IMR-90 (cell line): ENCODE measurements around the gene POLR1A. TPM values are rescaled to one million over a fixed set of nuclear protein-coding genes. Genes with fewer than 3 reads are reported as not detected.
A peak's percentile ranks its signal among the peaks of the same experiment; 100 is the strongest.

Experiments used
- ATAC-seq: fragments of 200-7000 bp; cut with Tn5 transposase; 2 replicates; pipeline ENCODE4 v1.9.1; 2020; ENCODE audit warnings: low read depth, mild to moderate bottlenecking, moderate library complexity
- BruUV-seq: library from RNA; stranded (reverse); fragments of 400-500 nt; replicated peaks from 2 replicates; lab custom pipeline; 2021; lab: Mats Ljungman, UMichigan
- CTCF ChIA-PET: fragments of 300-600 bp; formaldehyde crosslinking; extraction: SDS; loops from one replicate; lab custom pipeline; 2021; ENCODE audit warnings: antibody characterized with exemption; lab: Yijun Ruan, JAX
- POLR2A ChIA-PET: fragments of 300-600 bp; sonication (Branson Sonifier 250); formaldehyde crosslinking; loops from one replicate; lab custom pipeline; 2022; ENCODE audit warnings: antibody characterized with exemption; ENCODE audit not compliant: unreplicated experiment; lab: Charles Lee
- DNase-seq: peaks from one replicate; pipeline ENCODE4 v3.0.0; 2013
- H2AFZ ChIP-seq: replicated peaks from 2 replicates; pipeline ENCODE3; 2013; ENCODE audit warnings: low read length, mild to moderate bottlenecking; ENCODE audit not compliant: poor library complexity
- H2AK5ac ChIP-seq: 2 replicates; pipeline ENCODE4 v1.6.1; 2013; ENCODE audit warnings: low read depth, low read length, inconsistent platforms
- H2AK9ac ChIP-seq: replicated peaks from 2 replicates; pipeline ENCODE3; 2013; ENCODE audit warnings: mild to moderate bottlenecking, low read depth, low read length, moderate library complexity; ENCODE audit not compliant: poor library complexity
- H2BK120ac ChIP-seq: 2 replicates; pipeline ENCODE4 v1.6.1; 2013; ENCODE audit warnings: low read depth, low read length, inconsistent platforms
- H2BK15ac ChIP-seq: 3 replicates; pipeline ENCODE4 v1.6.1; 2013; ENCODE audit warnings: low read depth, low read length, inconsistent platforms
- H2BK20ac ChIP-seq: 2 replicates; pipeline ENCODE4 v1.6.1; 2013; ENCODE audit warnings: low read depth, mild to moderate bottlenecking, inconsistent platforms, low read length, moderate library complexity
- H2BK5ac ChIP-seq: 2 replicates; pipeline ENCODE4 v1.6.1; 2013; ENCODE audit warnings: mild to moderate bottlenecking, low read depth, low read length, inconsistent platforms; ENCODE audit not compliant: poor library complexity, severe bottlenecking
- H3K14ac ChIP-seq: replicated peaks from 2 replicates; pipeline ENCODE4 v1.6.1; 2013; ENCODE audit warnings: low read depth, low read length, inconsistent platforms
- H3K18ac ChIP-seq: 2 replicates; pipeline ENCODE4 v1.6.1; 2013; ENCODE audit warnings: low read depth, low read length, control low read depth
- H3K23ac ChIP-seq: 2 replicates; pipeline ENCODE4 v1.6.1; 2013; ENCODE audit warnings: low read depth, low read length, inconsistent platforms
- H3K27ac ChIP-seq: 2 replicates; pipeline ENCODE4 v1.5.1; 2013; ENCODE audit warnings: mild to moderate bottlenecking, control low read depth, low read length; ENCODE audit not compliant: insufficient read depth
- H3K27me3 ChIP-seq: 2 replicates; pipeline ENCODE4 v1.6.1; 2013; ENCODE audit warnings: low read length; ENCODE audit not compliant: control insufficient read depth, insufficient read depth
- H3K36me3 ChIP-seq: 2 replicates; pipeline ENCODE4 v1.6.1; 2013; ENCODE audit warnings: low read length, mixed read lengths; ENCODE audit not compliant: control insufficient read depth, insufficient read depth
- H3K4ac ChIP-seq: 2 replicates; pipeline ENCODE4 v1.6.1; 2013; ENCODE audit warnings: low read depth, low read length, inconsistent platforms
- H3K4me1 ChIP-seq: 2 replicates; pipeline ENCODE4 v1.6.1; 2013; ENCODE audit warnings: low read length, mixed read lengths; ENCODE audit not compliant: control insufficient read depth, insufficient read depth
- H3K4me2 ChIP-seq: 2 replicates; pipeline ENCODE4 v1.6.1; 2013; ENCODE audit warnings: low read depth, mild to moderate bottlenecking, control low read depth, low read length, moderate library complexity
- H3K4me3 ChIP-seq: 2 replicates; pipeline ENCODE4 v1.5.1; 2013; ENCODE audit warnings: low read depth, mild to moderate bottlenecking, control low read depth, low read length, moderate library complexity; ENCODE audit not compliant: insufficient read depth
- H3K56ac ChIP-seq: 2 replicates; pipeline ENCODE4 v1.6.1; 2013; ENCODE audit warnings: low read length, inconsistent platforms; ENCODE audit not compliant: insufficient read depth; ENCODE audit errors: extremely low read depth
- H3K79me1 ChIP-seq, 2 experiments: 2 replicates each; pipeline ENCODE4 v1.6.1; 2013; ENCODE audit warnings: low read length in 2 of 2, inconsistent platforms in 1 of 2, low read depth in 1 of 2
- H3K9ac ChIP-seq: 2 replicates; pipeline ENCODE4 v1.6.1; 2013; ENCODE audit warnings: low read depth, low read length, control low read depth
- H3K9me1 ChIP-seq: 2 replicates; pipeline ENCODE4 v1.6.1; 2013; ENCODE audit warnings: low read length, inconsistent platforms; ENCODE audit not compliant: insufficient read depth
- H3K9me3 ChIP-seq: 2 replicates; pipeline ENCODE4 v1.6.1; 2013; ENCODE audit warnings: low read length; ENCODE audit not compliant: control insufficient read depth, insufficient read depth
- H4K20me1 ChIP-seq: 2 replicates; pipeline ENCODE4 v1.6.1; 2013; ENCODE audit warnings: low read length, inconsistent platforms; ENCODE audit not compliant: insufficient read depth
- H4K5ac ChIP-seq: 2 replicates; pipeline ENCODE4 v1.6.1; 2013; ENCODE audit warnings: mild to moderate bottlenecking, low read depth, low read length, control low read depth
- H4K8ac ChIP-seq, 2 experiments: 2 replicates each; pipeline ENCODE4 v1.6.1; 2013; ENCODE audit warnings: low read depth in 2 of 2, low read length in 2 of 2, control low read depth in 1 of 2, inconsistent platforms in 1 of 2
- H4K91ac ChIP-seq: 2 replicates; pipeline ENCODE4 v1.6.1; 2013; ENCODE audit warnings: low read depth, low read length, inconsistent platforms; ENCODE audit not compliant: insufficient read depth
- BHLHE40 ChIP-seq: fragments of 150-350 bp; IDR thresholded peaks from 2 replicates; pipeline ENCODE4 v1.6.1; 2016; ENCODE audit warnings: mild to moderate bottlenecking, low read depth, low read length
- MAFK ChIP-seq: IDR thresholded peaks from 2 replicates; pipeline ENCODE4 v1.6.1; 2012; ENCODE audit warnings: low read depth, low read length, improper control_type of control experiment
- MAZ ChIP-seq: IDR thresholded peaks from 2 replicates; pipeline ENCODE4 v1.6.1; 2012; ENCODE audit warnings: low read depth, mild to moderate bottlenecking, low read length, improper control_type of control experiment, moderate library complexity, borderline replicate concordance
- NFE2L2 ChIP-seq: fragments of 150-350 bp; IDR thresholded peaks from 2 replicates; pipeline ENCODE4 v1.6.1; 2016; ENCODE audit warnings: low read depth, mild to moderate bottlenecking, low read length
- RCOR1 ChIP-seq: IDR thresholded peaks from 2 replicates; pipeline ENCODE4 v1.6.1; 2012; ENCODE audit warnings: mild to moderate bottlenecking, low read length, improper control_type of control experiment; ENCODE audit not compliant: insufficient replicate concordance
- RFX5 ChIP-seq: IDR thresholded peaks from 2 replicates; pipeline ENCODE4 v1.8.0; 2012; ENCODE audit warnings: low read depth, mild to moderate bottlenecking, low read length, moderate library complexity
- SMC3 ChIP-seq: fragments of 150-350 bp; IDR thresholded peaks from 2 replicates; pipeline ENCODE4 v1.6.1; 2016; ENCODE audit warnings: low read depth, mild to moderate bottlenecking, antibody characterized with exemption, low read length, moderate library complexity
- WGBS, 2 experiments: methylation state at CpG; one replicate each; pipeline versions ENCODE4 v1.1.5 to v1.1.7; 2013; ENCODE audit warnings: missing lambda C conversion rate in 2 of 2; ENCODE audit not compliant: insufficient read length in 1 of 2; ENCODE audit errors: extremely low coverage in 2 of 2; 5-methylcytosine and 5-hydroxymethylcytosine counted together
- dilution Hi-C: fragments of 300-500 bp; cut with HindIII; formaldehyde crosslinking; loops from one replicate; pipeline ENCODE4 v1.14.3; 2018; ENCODE audit warnings: low sequenced_read_pairs; ENCODE audit not compliant: unreplicated experiment
- in situ Hi-C: fragments of 300-500 bp; cut with MboI; formaldehyde crosslinking; loops from 3 replicates; pipeline ENCODE4 v1.14.3; 2019; ENCODE audit warnings: low sequenced_read_pairs, inconsistent platforms, mixed read lengths
- intact Hi-C: fragments of 100-400 bp; cut with micrococcal nuclease; formaldehyde crosslinking; loops from 2 replicates; pipeline ENCODE4 v1.10.0; 2022
- polyA plus RNA-seq, 3 experiments: library from polyadenylated mRNA; depleted of rRNA; stranded (reverse); fragments of >200 nt; gene quantifications; 2 replicates each; pipeline ENCODE4 v1.2.3, GENCODE V29; 2012; ENCODE audit warnings: low replicate concordance in 1 of 3
- total RNA-seq: library from RNA; depleted of rRNA; stranded (reverse); fragments of >200 nt; gene quantifications from 2 replicates; pipeline ENCODE4 v1.2.3, GENCODE V29; 2012
- TF ChIP-seq, protein P1 (sequence below): fragments of 150-350 bp; IDR thresholded peaks from 2 replicates; pipeline ENCODE4 v1.6.1; 2016; ENCODE audit warnings: low read depth, mild to moderate bottlenecking, low read length, moderate library complexity, borderline replicate concordance

POLR1A gene
- total and polyA plus RNA-seq, 2 of the 4 experiments (the other 2 are of a cell fraction) = 7.6 to 27.4 TPM

DNA sequence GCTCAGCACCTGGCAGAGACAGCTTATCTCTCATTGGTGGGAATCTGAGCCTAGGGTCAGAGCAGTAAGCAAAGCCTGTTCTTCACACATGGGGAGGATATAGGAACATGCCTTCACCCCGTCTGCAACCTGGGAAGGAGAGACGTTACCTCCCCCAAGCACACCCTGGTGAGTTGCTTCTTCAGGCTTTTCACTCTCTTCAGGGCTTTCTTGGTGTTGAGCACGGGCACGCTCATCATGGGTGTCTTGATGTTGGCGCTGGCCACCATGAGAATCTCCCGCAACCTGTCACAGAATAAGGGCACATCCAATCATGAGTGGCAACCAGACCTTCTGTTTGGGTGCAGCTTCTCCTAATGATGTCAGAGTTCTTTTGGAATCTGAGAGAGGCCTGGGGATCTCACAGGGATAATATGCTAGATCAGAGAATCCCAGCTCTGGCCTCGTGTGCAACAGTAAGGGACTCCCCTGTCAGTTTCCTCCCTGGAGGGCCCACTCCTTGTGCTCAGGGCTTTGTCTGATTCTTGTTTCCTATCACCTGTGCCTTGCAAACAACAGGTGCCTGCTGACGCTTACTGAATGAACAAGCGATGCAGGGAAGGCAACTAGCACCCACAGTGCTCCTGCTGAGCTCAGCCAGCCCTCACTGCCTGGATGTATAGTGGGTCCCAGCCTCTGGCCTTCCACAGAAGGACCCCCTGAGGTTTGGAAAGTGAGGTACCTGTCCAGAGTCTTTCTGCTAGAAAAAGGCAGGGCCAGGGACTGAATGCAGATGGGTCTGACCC is 66.3 kb downstream of the POLR1A start:
- no peak overlapping the region for H2AK5ac ChIP-seq
- H3K9me3 ChIP-seq = no peaks in the 10 kb centered on the region
- TF ChIP-seq MAFK = no peak
- no peak for TF ChIP-seq RFX5
- no peak for TF ChIP-seq SMC3
- no peak for TF ChIP-seq MAZ
- TF ChIP-seq, protein P1, sequence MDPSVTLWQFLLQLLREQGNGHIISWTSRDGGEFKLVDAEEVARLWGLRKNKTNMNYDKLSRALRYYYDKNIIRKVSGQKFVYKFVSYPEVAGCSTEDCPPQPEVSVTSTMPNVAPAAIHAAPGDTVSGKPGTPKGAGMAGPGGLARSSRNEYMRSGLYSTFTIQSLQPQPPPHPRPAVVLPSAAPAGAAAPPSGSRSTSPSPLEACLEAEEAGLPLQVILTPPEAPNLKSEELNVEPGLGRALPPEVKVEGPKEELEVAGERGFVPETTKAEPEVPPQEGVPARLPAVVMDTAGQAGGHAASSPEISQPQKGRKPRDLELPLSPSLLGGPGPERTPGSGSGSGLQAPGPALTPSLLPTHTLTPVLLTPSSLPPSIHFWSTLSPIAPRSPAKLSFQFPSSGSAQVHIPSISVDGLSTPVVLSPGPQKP = no peak
- TF ChIP-seq NFE2L2 = no peak
- no peak for TF ChIP-seq RCOR1
- no peak for TF ChIP-seq BHLHE40
- no peak overlapping the region for H3K9ac ChIP-seq
- H2AK9ac ChIP-seq = no peak overlapping the region
- peaks cover 54% of the 10 kb centered on the region for H3K36me3 ChIP-seq
- no peak overlapping the region for H3K27ac ChIP-seq
- H3K4me1 ChIP-seq = peaks cover 29% of the 10 kb centered on the region
- intact Hi-C loops = loop anchor here (5.0 kb wide), 2 partner anchors 38 to 117 kb away; no protein-coding TSS in a partner anchor
- DNase-seq (no peak), ATAC-seq (no peak)
- H3K4me3 ChIP-seq = no peak overlapping the region
- H3K4ac ChIP-seq = peak overlapping the region; percentile 16; the same call in 1 of the 2 replicates
- peaks cover 33% of the 10 kb centered on the region for H3K9me1 ChIP-seq
- H4K8ac ChIP-seq = no peak overlapping the region
- H2BK120ac ChIP-seq = no peak overlapping the region
- H3K18ac ChIP-seq = no peak overlapping the region
- dilution Hi-C loops = no loop called here
- 93% methylated on average over 3 of the region's 9 CpGs; no CpG with 5 or more reads in 1 of the 2 experiments for WGBS, 2 experiments
- H3K79me1 ChIP-seq = peaks cover 0 to 33% of the 10 kb centered on the region in 2 experiments; a peak in 2 of 4 replicates
- no peak overlapping the region for H3K56ac ChIP-seq
- POLR2A ChIA-PET = no interaction called here
- H2BK15ac ChIP-seq = no peak overlapping the region
- H3K4me2 ChIP-seq = no peak overlapping the region
- no peaks in the 10 kb centered on the region for H3K27me3 ChIP-seq
- no peak overlapping the region for H3K23ac ChIP-seq
- CTCF ChIA-PET = interaction anchor here (1.5 kb wide), 1 partner anchor 40 kb away, joined by 3 read pairs; no protein-coding TSS in a partner anchor
- H2AFZ ChIP-seq = no peak overlapping the region
- no peaks in the 10 kb centered on the region; the same call in 1 of the 2 replicates for H4K20me1 ChIP-seq
- no peak overlapping the region for H4K5ac ChIP-seq
- BruUV-seq = no TSS peak
- H4K91ac ChIP-seq = no peak overlapping the region
- H2BK20ac ChIP-seq = no peak overlapping the region
- no peak overlapping the region for H3K14ac ChIP-seq
- in situ Hi-C loops = no loop called here
- H2BK5ac ChIP-seq = no peak overlapping the region
